K562 (cell line): ENCODE data around the gene COQ6. TPM values are rescaled to one million over a fixed set of nuclear protein-coding genes. Genes with fewer than 3 reads are reported as not detected.
"Not testable (repeated sequence)": the region's sequence is repeated elsewhere in the genome, so short reads cannot be mapped to it uniquely, and the experiment has no call there.

ENCODE experiments used
- ATAC-seq: fragments of 200-7000 bp; cut with Tn5 transposase; 3 replicates; pipeline ENCODE4 v1.9.1; 2020; ENCODE audit warnings: moderate library complexity
- BruUV-seq: library from RNA; stranded (reverse); fragments of 400-500 nt; replicated peaks from 2 replicates; lab custom pipeline; 2021; lab: Mats Ljungman, UMichigan
- CTCF ChIA-PET: fragments of 300-600 bp; formaldehyde crosslinking; extraction: SDS; loops from one replicate; lab custom pipeline; 2021; ENCODE audit warnings: low intra/inter-chr PET ratio; lab: Yijun Ruan, JAX
- POLR2A ChIA-PET: fragments of 300-600, 350-650 bp; sonication (Branson Sonifier 250); formaldehyde crosslinking; extraction: SDS; loops from one replicate; lab custom pipeline; 2021; ENCODE audit warnings: antibody characterized with exemption, inconsistent platforms; lab: Yijun Ruan, JAX
- DNase-seq, 4 experiments: peaks; one replicate each; pipeline versions ENCODE4 v3.0.0 to v3.0.0-alpha.2; 2011 to 2018; ENCODE audit warnings: low spot score in 3 of 4, mixed read lengths in 3 of 4; ENCODE audit errors: extremely low read depth in 1 of 4
- FAIRE-seq: peaks from 2 replicates; lab custom pipeline; 2011; peaks lifted over from hg19 to GRCh38; lab: Jason Lieb, UNC
- H2AFZ ChIP-seq: 2 replicates; pipeline ENCODE4 v1.6.0; 2011; ENCODE audit warnings: low read depth, low read length, control low read depth, inconsistent platforms
- H3K27ac ChIP-seq: fragments of 200-600 bp; 3 replicates; pipeline ENCODE4 v1.8.0; 2011; ENCODE audit warnings: low read depth, mild to moderate bottlenecking, control low read depth, inconsistent platforms, low read length, moderate library complexity, mixed read lengths; ENCODE audit errors: extremely low read depth
- H3K27me3 ChIP-seq, 2 experiments: fragments of 300-600 bp in 1 of 2; 2 replicates in 1 of 2; 3 replicates in 1 of 2; pipeline versions ENCODE4 v1.6.0 to v1.8.0; 2011; ENCODE audit warnings: inconsistent platforms in 2 of 2, low read length in 2 of 2, mild to moderate bottlenecking in 1 of 2, mixed read lengths in 1 of 2, moderate library complexity in 1 of 2; ENCODE audit not compliant: control insufficient read depth in 2 of 2, insufficient read depth in 2 of 2
- H3K36me3 ChIP-seq: fragments of 300-600 bp; 3 replicates; pipeline ENCODE4 v1.8.0; 2011; ENCODE audit warnings: mild to moderate bottlenecking, low read length, inconsistent platforms; ENCODE audit not compliant: control insufficient read depth, insufficient read depth
- H3K4me1 ChIP-seq, 2 experiments: fragments of 200-600 bp in 1 of 2; replicated peaks in 1 of 2; 2 replicates in 1 of 2; 3 replicates in 1 of 2; pipeline versions ENCODE4 v1.5.1 to v1.8.0; 2011; ENCODE audit warnings: inconsistent platforms in 2 of 2, low read length in 2 of 2, mild to moderate bottlenecking in 1 of 2, mixed read lengths in 1 of 2, moderate library complexity in 1 of 2; ENCODE audit not compliant: control insufficient read depth in 2 of 2, insufficient read depth in 2 of 2
- H3K4me2 ChIP-seq: 2 replicates; pipeline ENCODE4 v1.6.1; 2011; ENCODE audit warnings: low read length, control low read depth, inconsistent platforms, mixed read lengths; ENCODE audit not compliant: insufficient read depth
- H3K4me3 ChIP-seq: fragments of 200-600 bp; sonication (generic), shearing (Covaris generic); 2 replicates; pipeline ENCODE4 v1.5.1; 2016; ENCODE audit warnings: control low read depth, inconsistent platforms
- H3K79me2 ChIP-seq: fragments of 200-600 bp; 3 replicates; pipeline ENCODE4 v1.8.0; 2011; ENCODE audit warnings: low read length, inconsistent platforms; ENCODE audit not compliant: control insufficient read depth, insufficient read depth
- H3K9ac ChIP-seq, 2 experiments: 2 replicates each; pipeline versions ENCODE4 v1.6.0 to v1.6.1; 2011; ENCODE audit warnings: low read depth in 2 of 2, low read length in 2 of 2, control low read depth in 1 of 2, inconsistent platforms in 1 of 2, mild to moderate bottlenecking in 1 of 2, mixed read lengths in 1 of 2; ENCODE audit not compliant: insufficient read depth in 1 of 2
- H3K9me1 ChIP-seq: one replicate; pipeline ENCODE4 v1.6.0; 2011; ENCODE audit warnings: inconsistent platforms, mild to moderate bottlenecking, low read length, moderate library complexity; ENCODE audit not compliant: control insufficient read depth, insufficient read depth
- H3K9me3 ChIP-seq: replicated peaks from 2 replicates; pipeline ENCODE4 v1.5.1; 2011; ENCODE audit warnings: low read depth, low read length, inconsistent platforms; ENCODE audit not compliant: control insufficient read depth, insufficient read depth
- H4K20me1 ChIP-seq: replicated peaks from 2 replicates; pipeline ENCODE4 v1.6.1; 2011; ENCODE audit warnings: low read length, inconsistent platforms, mixed read lengths; ENCODE audit not compliant: control insufficient read depth, insufficient read depth
- E4F1 ChIP-seq: fragments of 250-450 bp; sonication (Bioruptor Pico); IDR thresholded peaks from 2 replicates; pipeline ENCODE4 v1.5.0; 2021; ENCODE audit warnings: mild to moderate bottlenecking, borderline replicate concordance
- MCM7 ChIP-seq, 2 experiments: fragments of 450-650 bp; IDR thresholded peaks; 2 replicates each; pipeline ENCODE4 v1.6.1; 2016 to 2018
- MLX ChIP-seq, 2 experiments: fragments of 450-650 bp in 1 of 2; sonication (generic) in 1 of 2; formaldehyde crosslinking; conservative IDR thresholded peaks; 2 replicates each; pipeline versions ENCODE4 v1.4.0 to v1.8.1; 2020 to 2022; ENCODE audit warnings: mild to moderate bottlenecking in 1 of 2, missing genetic modification reagents in 1 of 2
- SRSF1 ChIP-seq: fragments of 200-400 bp; formaldehyde crosslinking; IDR thresholded peaks from 2 replicates; pipeline ENCODE4 v1.6.1; 2017; ENCODE audit warnings: mild to moderate bottlenecking, low read depth, low read length, moderate library complexity
- TARDBP ChIP-seq: fragments of 450-650 bp; IDR thresholded peaks from 2 replicates; pipeline ENCODE4 v1.6.1; 2016
- ZNF224 ChIP-seq: sonication (generic); formaldehyde crosslinking; IDR thresholded peaks from 2 replicates; pipeline ENCODE4 v1.8.0; 2022; ENCODE audit warnings: mild to moderate bottlenecking, missing genetic modification reagents
- ZNF316 ChIP-seq: fragments of 450-650 bp; IDR thresholded peaks from 2 replicates; pipeline ENCODE4 v1.6.1; 2016
- WGBS: fragments of 100-300 bp; shearing (Covaris generic); methylation state at CpG from one replicate; pipeline ENCODE4 v1.1.6; 2016; ENCODE audit warnings: low coverage, mixed read lengths; ENCODE audit not compliant: insufficient coverage; ENCODE audit errors: missing lambda C conversion rate; 5-methylcytosine and 5-hydroxymethylcytosine counted together
- in situ Hi-C: fragments of 300-500 bp; cut with MboI; formaldehyde crosslinking; loops from 4 replicates; pipeline ENCODE4 v1.15.0; 2018; ENCODE audit warnings: inconsistent platforms, mixed read lengths
- intact Hi-C: fragments of 100-400 bp; cut with micrococcal nuclease; formaldehyde crosslinking; loops from 2 replicates; pipeline ENCODE4 v1.14.2; 2022
- polyA plus RNA-seq, 8 experiments: library from polyadenylated mRNA; depleted of rRNA in 4 of 8; stranded (reverse) in 5 of 8; unstranded in 3 of 8; fragments of >200 nt; fragmentation: Nextera tagmentation in 2 of 8; fragmentation: Illumina TruSeq in 1 of 8; extraction: Ambion mirVana in 2 of 8; extraction: Trizol in 1 of 8; gene quantifications; 2 replicates each; pipeline versions ENCODE4 v1.2.1 to v1.2.3, GENCODE V29; 2011 to 2014; ENCODE audit warnings: inconsistent platforms in 1 of 8, missing spikeins in 1 of 8
- total RNA-seq, 7 experiments: library from RNA; depleted of rRNA in 6 of 7; stranded (reverse); fragments of >200 nt in 6 of 7; fragmentation: Illumina TruSeq in 2 of 7; extraction: Trizol in 2 of 7; gene quantifications; 2 replicates each; pipeline versions ENCODE4 v1.2.1 to v1.2.3, GENCODE V29; 2011 to 2021; ENCODE audit warnings: low replicate concordance in 1 of 7

COQ6 gene
- total and polyA plus RNA-seq, 9 of the 15 experiments (the other 6 are each of a cell fraction or from before 2014, with no cell fraction given) = 4.3 to 29.0 (median 11.7) TPM

- CTCF ChIA-PET = no interaction called here
- Histone ChIP-seq H3K4me2 (no peak overlapping the region), H3K9me1 (no peaks in the 10 kb centered on the region), H2AFZ (no peak overlapping the region), H3K36me3 (peaks cover 25% of the 10 kb centered on the region; the same call in 2 of the 3 replicates), H3K9me3 (no peaks in the 10 kb centered on the region), H3K9ac (no peak overlapping the region)
- no peak for ATAC-seq
- in situ Hi-C loops = no loop called here
- no peak for FAIRE-seq
- no peak for TF ChIP-seq E4F1
- no peak for TF ChIP-seq TARDBP
- TF ChIP-seq MCM7 (IDR thresholded peaks at IDR 0.05) = no peak
- no peak for TF ChIP-seq MLX (CRISPR knock-in tag; conservative IDR thresholded peaks at IDR 0.05)
- no peak for TF ChIP-seq SRSF1
- no peak for TF ChIP-seq ZNF224
- TF ChIP-seq ZNF316 = no peak
- TF ChIP-seq, all 486 proteins: peak for 0
- Histone ChIP-seq H4K20me1 (no peaks in the 10 kb centered on the region), H3K4me1 (no peaks in the 10 kb centered on the region), H3K4me3 (no peak overlapping the region), H3K27ac (no peak overlapping the region), H3K79me2 (no peaks in the 10 kb centered on the region), H3K27me3 (no peaks in the 10 kb centered on the region)
- intact Hi-C loops = no loop called here
- no peak for DNase-seq
- POLR2A ChIA-PET = interaction anchor here (0.6 to 1.0 kb wide), 2 partner anchors 24 to 74 kb away, joined by 3 read pairs; no protein-coding TSS in a partner anchor
- BruUV-seq = no TSS peak
- WGBS = 56% methylated on average over 4 of the region's 4 CpGs
Measured at GRCh38 chr14:73991092-73991491, 41.0 kb downstream of the COQ6 start.

- POLR2A ChIA-PET, H3K4me2 ChIP-seq, CTCF ChIA-PET, H3K9me3 ChIP-seq, H3K4me3 ChIP-seq, H3K9ac ChIP-seq, DNase-seq, ATAC-seq, in situ Hi-C loops, H3K27ac ChIP-seq, H3K4me1 ChIP-seq, BruUV-seq, H3K79me2 ChIP-seq, H3K9me1 ChIP-seq, intact Hi-C loops, H3K27me3 ChIP-seq, H4K20me1 ChIP-seq, H2AFZ ChIP-seq, FAIRE-seq: not testable (repeated sequence)
- peaks cover 18% of the 10 kb centered on the region; the same call in 2 of the 3 replicates for H3K36me3 ChIP-seq
- 92% methylated on average over 7 of the region's 7 CpGs for WGBS
Measured at GRCh38 chr14:73994926-73995325, 44.8 kb downstream of the COQ6 start.
